HepG2 (cell line): ENCODE results near the gene SYT1. TPM values are rescaled to one million over a fixed set of nuclear protein-coding genes. Genes with fewer than 3 reads are reported as not detected.

Experiments used
- ATAC-seq: fragments of 200-7000 bp; cut with Tn5 transposase; 3 replicates; pipeline ENCODE4 v1.9.1; 2020; ENCODE audit warnings: mild to moderate bottlenecking, moderate library complexity
- BruUV-seq: library from RNA; stranded (reverse); fragments of 400-500 nt; replicated peaks from 2 replicates; lab custom pipeline; 2021; lab: Mats Ljungman, UMichigan
- CTCF ChIA-PET: fragments of 300-600 bp; formaldehyde crosslinking; extraction: SDS; loops from one replicate; lab custom pipeline; 2021; ENCODE audit warnings: low total read pairs, inconsistent platforms, low intra/inter-chr PET ratio; lab: Yijun Ruan, JAX
- POLR2A ChIA-PET: fragments of 350-600 bp; sonication (Branson Sonifier 250); formaldehyde crosslinking; loops from one replicate; lab custom pipeline; 2020; ENCODE audit warnings: antibody characterized with exemption, inconsistent platforms; lab: Yijun Ruan, JAX
- DNase-seq: peaks from one replicate; pipeline ENCODE4 v3.0.0-alpha.2; 2015; ENCODE audit warnings: low spot score
- FAIRE-seq: peaks from 3 replicates; lab custom pipeline; 2011; peaks lifted over from hg19 to GRCh38; lab: Jason Lieb, UNC
- H2AFZ ChIP-seq: one replicate; pipeline ENCODE4 v1.6.1; 2011; ENCODE audit warnings: low read length, inconsistent platforms
- H3K27ac ChIP-seq: fragments of 300-600 bp; 3 replicates; pipeline ENCODE4 v1.8.0; 2011; ENCODE audit warnings: mixed run types, mild to moderate bottlenecking, mixed read lengths, low read length, inconsistent platforms; ENCODE audit not compliant: insufficient read depth; ENCODE audit errors: extremely low read length
- H3K27me3 ChIP-seq, 2 experiments: fragments of 200-600 bp in 1 of 2; 2 replicates in 1 of 2; 3 replicates in 1 of 2; pipeline versions ENCODE4 v1.6.0 to v1.8.0; 2011; ENCODE audit warnings: low read length in 2 of 2, mild to moderate bottlenecking in 2 of 2, moderate library complexity in 2 of 2, inconsistent platforms in 1 of 2; ENCODE audit not compliant: insufficient read depth in 2 of 2, control insufficient read depth in 1 of 2
- H3K36me3 ChIP-seq, 2 experiments: fragments of 200-600 bp in 1 of 2; replicated peaks in 1 of 2; 2 replicates in 1 of 2; 3 replicates in 1 of 2; pipeline versions ENCODE4 v1.5.1 to v1.8.0; 2011; ENCODE audit warnings: low read length in 2 of 2, inconsistent platforms in 1 of 2; ENCODE audit not compliant: insufficient read depth in 2 of 2, control insufficient read depth in 1 of 2
- H3K4me1 ChIP-seq: 2 replicates; pipeline ENCODE4 v1.5.1; 2012; ENCODE audit warnings: low read length, inconsistent platforms; ENCODE audit not compliant: insufficient read depth
- H3K4me2 ChIP-seq: 2 replicates; pipeline ENCODE4 v1.6.0; 2011; ENCODE audit warnings: low read depth, low read length, inconsistent platforms
- H3K4me3 ChIP-seq, 3 experiments: fragments of 200-600 bp in 1 of 3; sonication (generic), shearing (Covaris generic) in 1 of 3; replicated peaks in 1 of 3; 2 replicates each; pipeline ENCODE4 v1.5.1; 2011 to 2016; ENCODE audit warnings: low read length in 3 of 3, inconsistent platforms in 2 of 3, low read depth in 2 of 3, mild to moderate bottlenecking in 2 of 3, control low read depth in 1 of 3, mixed read lengths in 1 of 3; ENCODE audit not compliant: insufficient read depth in 1 of 3
- H3K79me2 ChIP-seq: one replicate; pipeline ENCODE4 v1.6.1; 2011; ENCODE audit warnings: low read length, inconsistent platforms; ENCODE audit not compliant: insufficient read depth
- H3K9ac ChIP-seq: 2 replicates; pipeline ENCODE4 v1.6.0; 2011; ENCODE audit warnings: mild to moderate bottlenecking, low read depth, low read length, inconsistent platforms; ENCODE audit not compliant: insufficient read depth
- H3K9me3 ChIP-seq: 2 replicates; pipeline ENCODE4 v1.5.1; 2012; ENCODE audit warnings: mild to moderate bottlenecking, low read length
- H4K20me1 ChIP-seq: 2 replicates; pipeline ENCODE4 v1.6.0; 2011; ENCODE audit warnings: inconsistent platforms, mild to moderate bottlenecking, low read length, moderate library complexity; ENCODE audit not compliant: insufficient read depth
- ATF4 ChIP-seq, 2 experiments: fragments of 450-650 bp in 1 of 2; sonication (generic) in 1 of 2; formaldehyde crosslinking; IDR thresholded peaks; 2 replicates each; pipeline versions ENCODE4 v1.5.0 to v1.8.0; 2020 to 2022; ENCODE audit warnings: mild to moderate bottlenecking in 1 of 2, missing genetic modification reagents in 1 of 2
- BHLHE40 ChIP-seq: IDR thresholded peaks from 2 replicates; pipeline ENCODE4 v1.6.1; 2011; ENCODE audit warnings: low read length, improper control_type of control experiment
- FOSL2 ChIP-seq: sonication (generic); formaldehyde crosslinking; IDR thresholded peaks from 2 replicates; pipeline ENCODE4 v1.4.0; 2020; ENCODE audit warnings: missing genetic modification reagents
- IKZF1 ChIP-seq: fragments of 450-650 bp; IDR thresholded peaks from 2 replicates; pipeline ENCODE4 v1.7.1; 2016
- ZHX1 ChIP-seq: sonication (generic); formaldehyde crosslinking; IDR thresholded peaks from 2 replicates; pipeline ENCODE4 v1.8.1; 2022; ENCODE audit warnings: low read depth, mild to moderate bottlenecking, missing genetic modification reagents
- ZNF367 ChIP-seq: sonication (generic); formaldehyde crosslinking; IDR thresholded peaks from 2 replicates; pipeline ENCODE4 v1.4.0; 2020; ENCODE audit warnings: missing genetic modification reagents, borderline replicate concordance
- WGBS: methylation state at CpG from one replicate; pipeline ENCODE4 v1.1.6; 2017; ENCODE audit warnings: low lambda C conversion rate; 5-methylcytosine and 5-hydroxymethylcytosine counted together
- in situ Hi-C: cut with HindIII; loops from 2 replicates; pipeline ENCODE4 v1.10.0; 2017; ENCODE audit warnings: low pct_unique_long_range_greater_than_20kb; ENCODE audit not compliant: extremely low pct_ligation_motif_present
- intact Hi-C: fragments of 100-400 bp; cut with micrococcal nuclease; formaldehyde crosslinking; loops from one replicate; pipeline ENCODE4 v1.10.0; 2022; ENCODE audit not compliant: unreplicated experiment
- polyA plus RNA-seq, 8 experiments: library from polyadenylated mRNA; depleted of rRNA in 3 of 8; stranded (reverse) in 7 of 8; unstranded in 1 of 8; fragments of >200 nt; fragmentation: Illumina TruSeq in 4 of 8; extraction: Trizol in 4 of 8; gene quantifications; 2 replicates each; pipeline versions ENCODE4 v1.2.1 to v1.2.3, GENCODE V29; 2011 to 2016; ENCODE audit warnings: low read depth in 4 of 8, missing spikeins in 1 of 8, mixed read lengths in 1 of 8; ENCODE audit not compliant: insufficient read depth in 1 of 8
- total RNA-seq, 5 experiments: library from RNA; depleted of rRNA; stranded (reverse); fragments of >200 nt; fragmentation: Illumina TruSeq; extraction: Trizol; gene quantifications; 2 replicates each; pipeline ENCODE4 v1.2.3, GENCODE V29; 2016; ENCODE audit warnings: low read depth in 1 of 5
- TF ChIP-seq, protein P1 (sequence below): sonication (generic); formaldehyde crosslinking; IDR thresholded peaks from 2 replicates; pipeline ENCODE4 v1.4.0; 2020; ENCODE audit warnings: missing genetic modification reagents

SYT1 gene
- total and polyA plus RNA-seq, 2 of the 13 experiments (the other 11 are each of a cell fraction or from before 2014, with no cell fraction given), result not detected

DNA sequence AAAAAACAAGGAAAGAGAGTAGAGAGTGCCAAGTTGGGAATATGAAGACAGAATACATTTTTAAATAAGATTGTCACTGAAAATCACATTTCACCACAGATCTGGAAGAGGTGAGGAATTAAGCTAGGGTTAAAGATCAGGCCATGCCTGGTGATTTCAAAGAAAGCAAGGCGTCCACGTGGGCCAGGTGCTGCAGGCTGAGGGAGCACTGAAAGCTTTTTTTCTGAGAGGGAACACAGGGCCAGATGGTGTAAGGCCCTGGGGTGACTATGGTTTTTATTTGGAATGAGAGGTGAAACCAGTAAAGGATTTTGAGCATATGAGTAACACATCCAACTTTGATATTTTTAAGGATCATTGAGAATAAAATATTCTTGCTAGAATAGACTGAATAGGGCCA is 20.9 kb downstream of the SYT1 start:
- no peak overlapping the region for H2AFZ ChIP-seq
- WGBS, result 0% methylated on average over 2 of the region's 2 CpGs
- no peak overlapping the region for H3K4me2 ChIP-seq
- H4K20me1 ChIP-seq, result no peaks in the 10 kb centered on the region
- DNase-seq (no peak), FAIRE-seq (no peak), ATAC-seq (no peak)
- H3K36me3 ChIP-seq, result no peaks in the 10 kb centered on the region
- no peak overlapping the region for H3K9ac ChIP-seq
- in situ Hi-C loops, result no loop called here
- ChIA-PET POLR2A (no interaction called here), CTCF (no interaction called here)
- H3K27ac ChIP-seq, result no peak overlapping the region
- intact Hi-C loops, result no loop called here
- no peak for TF ChIP-seq ZNF367
- TF ChIP-seq BHLHE40, result no peak
- TF ChIP-seq IKZF1, result no peak
- TF ChIP-seq, protein P1, sequence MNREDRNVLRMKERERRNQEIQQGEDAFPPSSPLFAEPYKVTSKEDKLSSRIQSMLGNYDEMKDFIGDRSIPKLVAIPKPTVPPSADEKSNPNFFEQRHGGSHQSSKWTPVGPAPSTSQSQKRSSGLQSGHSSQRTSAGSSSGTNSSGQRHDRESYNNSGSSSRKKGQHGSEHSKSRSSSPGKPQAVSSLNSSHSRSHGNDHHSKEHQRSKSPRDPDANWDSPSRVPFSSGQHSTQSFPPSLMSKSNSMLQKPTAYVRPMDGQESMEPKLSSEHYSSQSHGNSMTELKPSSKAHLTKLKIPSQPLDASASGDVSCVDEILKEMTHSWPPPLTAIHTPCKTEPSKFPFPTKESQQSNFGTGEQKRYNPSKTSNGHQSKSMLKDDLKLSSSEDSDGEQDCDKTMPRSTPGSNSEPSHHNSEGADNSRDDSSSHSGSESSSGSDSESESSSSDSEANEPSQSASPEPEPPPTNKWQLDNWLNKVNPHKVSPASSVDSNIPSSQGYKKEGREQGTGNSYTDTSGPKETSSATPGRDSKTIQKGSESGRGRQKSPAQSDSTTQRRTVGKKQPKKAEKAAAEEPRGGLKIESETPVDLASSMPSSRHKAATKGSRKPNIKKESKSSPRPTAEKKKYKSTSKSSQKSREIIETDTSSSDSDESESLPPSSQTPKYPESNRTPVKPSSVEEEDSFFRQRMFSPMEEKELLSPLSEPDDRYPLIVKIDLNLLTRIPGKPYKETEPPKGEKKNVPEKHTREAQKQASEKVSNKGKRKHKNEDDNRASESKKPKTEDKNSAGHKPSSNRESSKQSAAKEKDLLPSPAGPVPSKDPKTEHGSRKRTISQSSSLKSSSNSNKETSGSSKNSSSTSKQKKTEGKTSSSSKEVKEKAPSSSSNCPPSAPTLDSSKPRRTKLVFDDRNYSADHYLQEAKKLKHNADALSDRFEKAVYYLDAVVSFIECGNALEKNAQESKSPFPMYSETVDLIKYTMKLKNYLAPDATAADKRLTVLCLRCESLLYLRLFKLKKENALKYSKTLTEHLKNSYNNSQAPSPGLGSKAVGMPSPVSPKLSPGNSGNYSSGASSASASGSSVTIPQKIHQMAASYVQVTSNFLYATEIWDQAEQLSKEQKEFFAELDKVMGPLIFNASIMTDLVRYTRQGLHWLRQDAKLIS (CRISPR knock-in tag), result no peak
- H3K9me3 ChIP-seq, result no peaks in the 10 kb centered on the region
- no peaks in the 10 kb centered on the region; a peak in 1 of 5 replicates for H3K27me3 ChIP-seq
- no peak overlapping the region for H3K4me3 ChIP-seq
- H3K79me2 ChIP-seq, result no peaks in the 10 kb centered on the region
- BruUV-seq, result no TSS peak
- no peaks in the 10 kb centered on the region for H3K4me1 ChIP-seq

DNA sequence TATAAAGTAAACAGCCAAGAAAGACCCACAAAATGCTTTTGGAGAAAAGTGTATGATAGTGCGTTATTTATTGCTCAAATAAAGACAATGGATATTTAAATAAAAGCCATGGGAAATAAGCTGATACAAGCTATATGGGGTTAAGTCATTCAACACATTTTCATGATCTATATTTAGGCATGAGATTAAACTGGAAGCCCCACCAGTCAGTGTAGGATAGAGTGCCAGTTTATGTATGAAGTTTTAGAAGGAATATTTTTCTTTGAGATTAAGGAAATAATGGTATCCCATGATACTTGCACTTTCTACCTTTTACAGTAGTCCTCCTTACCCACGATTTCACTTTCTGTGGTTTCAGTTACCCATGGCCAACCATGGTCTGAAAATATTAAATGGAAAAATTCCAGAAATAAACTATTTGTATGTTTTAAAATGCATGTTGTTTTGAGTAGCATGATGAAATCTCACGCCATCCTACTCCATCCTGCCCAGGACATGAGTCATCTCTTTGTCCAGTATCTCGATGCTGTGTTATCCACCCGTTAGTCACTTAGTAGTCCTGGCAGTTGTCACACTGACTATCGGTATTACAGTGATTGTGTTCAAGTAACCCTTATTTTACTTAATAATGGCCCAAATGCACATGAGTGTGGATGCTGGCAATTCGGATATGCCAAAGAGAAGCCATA is 22.3 kb downstream of the SYT1 start:
- H3K36me3 ChIP-seq, result no peaks in the 10 kb centered on the region
- no peak for TF ChIP-seq ZHX1 (CRISPR knock-in tag)
- peak in 1 of 2 experiments; percentile 84; a peak in 2 of 4 replicates for TF ChIP-seq ATF4 (CRISPR knock-in tag; IDR thresholded peaks at IDR 0.05)
- peak; percentile 81 for TF ChIP-seq FOSL2 (CRISPR knock-in tag)
- H3K79me2 ChIP-seq, result no peaks in the 10 kb centered on the region
- intact Hi-C loops (no loop called here), in situ Hi-C loops (no loop called here)
- FAIRE-seq, result no peak
- H3K27ac ChIP-seq, result no peak overlapping the region
- H3K9me3 ChIP-seq, result no peaks in the 10 kb centered on the region
- no TSS peak for BruUV-seq
- H3K4me2 ChIP-seq, result no peak overlapping the region
- no peak for ATAC-seq
- no peaks in the 10 kb centered on the region for H4K20me1 ChIP-seq
- H2AFZ ChIP-seq, result no peak overlapping the region
- H3K4me3 ChIP-seq, result no peak overlapping the region
- H3K9ac ChIP-seq, result no peak overlapping the region
- CTCF ChIA-PET, result no interaction called here
- no peaks in the 10 kb centered on the region for H3K4me1 ChIP-seq
- peak; percentile 2 for DNase-seq
- POLR2A ChIA-PET, result no interaction called here
- H3K27me3 ChIP-seq, result no peaks in the 10 kb centered on the region; a peak in 1 of 5 replicates
- 0% methylated on average over 7 of the region's 7 CpGs for WGBS
